OCI-LY3 (cell line): ENCODE data around the gene SRXN1.
A peak's percentile ranks its signal among the peaks of the same experiment; 100 is the strongest.

Source experiments
- H2AFZ ChIP-seq: fragments of 200-600, 300-600 bp; shearing (Covaris generic); 2 replicates; pipeline ENCODE4 v1.6.0; 2014; ENCODE audit warnings: antibody characterized with exemption, low read depth, low read length
- H3K27ac ChIP-seq: fragments of 200-600, 300-600 bp; sonication (generic); 2 replicates; pipeline ENCODE4 v1.5.1; 2014; ENCODE audit warnings: mild to moderate bottlenecking, low read length, moderate library complexity, mixed read lengths
- H3K27me3 ChIP-seq: fragments of 200-600, 300-600 bp; sonication (generic); 2 replicates; pipeline ENCODE4 v1.6.1; 2014; ENCODE audit warnings: low read depth, low read length, mixed read lengths
- H3K36me3 ChIP-seq: fragments of 200-600, 300-600 bp; sonication (generic); replicated peaks from 2 replicates; pipeline ENCODE3; 2014; ENCODE audit warnings: low read depth, low read length, mixed read lengths
- H3K4me1 ChIP-seq: fragments of 300-600, 200-600 bp; sonication (generic); 2 replicates; pipeline ENCODE4 v1.6.1; 2014; ENCODE audit warnings: low read length, mixed read lengths
- H3K4me2 ChIP-seq: fragments of 200-600, 300-600 bp; sonication (generic); 2 replicates; pipeline ENCODE4 v1.6.1; 2014; ENCODE audit warnings: low read length, mixed read lengths
- H3K4me3 ChIP-seq: fragments of 300-600, 200-600 bp; sonication (generic); 2 replicates; pipeline ENCODE4 v1.5.1; 2014; ENCODE audit warnings: antibody characterized with exemption, mild to moderate bottlenecking, low read length, moderate library complexity
- H3K79me2 ChIP-seq: fragments of 300-600, 200-600 bp; shearing (Covaris generic); 2 replicates; pipeline ENCODE4 v1.6.1; 2014; ENCODE audit warnings: mild to moderate bottlenecking, low read length, mixed read lengths
- H3K9ac ChIP-seq: fragments of 300-600, 200-600 bp; shearing (Covaris generic); 2 replicates; pipeline ENCODE4 v1.6.0; 2014; ENCODE audit warnings: mild to moderate bottlenecking, low read length, moderate library complexity
- H3K9me3 ChIP-seq: fragments of 200-600, 300-600 bp; shearing (Covaris generic); 2 replicates; pipeline ENCODE4 v1.6.1; 2014; ENCODE audit warnings: low read length, mixed read lengths; ENCODE audit not compliant: insufficient read depth
- H4K20me1 ChIP-seq: fragments of 200-600, 300-600 bp; sonication (generic); 2 replicates; pipeline ENCODE4 v1.6.1; 2016; ENCODE audit warnings: low read length, mixed read lengths; ENCODE audit not compliant: insufficient read depth
- CTCF ChIP-seq: fragments of 200-600, 300-600 bp; sonication (generic); IDR thresholded peaks from 2 replicates; pipeline ENCODE4 v1.5.1; 2014; ENCODE audit warnings: antibody characterized with exemption, low read length, low read depth
- EZH2phosphoT487 ChIP-seq: fragments of 200-600 bp; shearing (Covaris generic); IDR thresholded peaks from 2 replicates; pipeline ENCODE4 v1.6.1; 2018; ENCODE audit warnings: antibody characterized with exemption, mixed run types, low read depth

The SRXN1 gene

GRCh38 chr20:669573-669972 is 16.6 kb upstream of the SRXN1 start:
- no peak overlapping the region for H3K27ac ChIP-seq
- no peak overlapping the region for H3K9ac ChIP-seq
- peaks cover 9% of the 10 kb centered on the region for H3K36me3 ChIP-seq
- H2AFZ ChIP-seq: no peak overlapping the region
- no peak for TF ChIP-seq CTCF
- H3K79me2 ChIP-seq: peaks cover 14% of the 10 kb centered on the region
- H4K20me1 ChIP-seq: no peaks in the 10 kb centered on the region
- H3K4me2 ChIP-seq: no peak overlapping the region
- no peaks in the 10 kb centered on the region for H3K9me3 ChIP-seq
- H3K27me3 ChIP-seq: no peaks in the 10 kb centered on the region
- H3K4me3 ChIP-seq: no peak overlapping the region
- H3K4me1 ChIP-seq: peaks cover 81% of the 10 kb centered on the region

GRCh38 chr20:668638-669037 is 15.6 kb upstream of the SRXN1 start:
- no peak overlapping the region for H3K4me3 ChIP-seq
- no peak overlapping the region for H3K4me2 ChIP-seq
- no peaks in the 10 kb centered on the region for H3K9me3 ChIP-seq
- peaks cover 10% of the 10 kb centered on the region for H3K79me2 ChIP-seq
- H3K36me3 ChIP-seq: peaks cover 9% of the 10 kb centered on the region
- no peaks in the 10 kb centered on the region for H4K20me1 ChIP-seq
- H3K27ac ChIP-seq: no peak overlapping the region
- no peak overlapping the region for H2AFZ ChIP-seq
- peaks cover 75% of the 10 kb centered on the region for H3K4me1 ChIP-seq
- TF ChIP-seq CTCF (no peak), EZH2phosphoT487 (no peak)
- no peak overlapping the region for H3K9ac ChIP-seq
- no peaks in the 10 kb centered on the region for H3K27me3 ChIP-seq

- Histone ChIP-seq H3K4me1 (peaks cover 70% of the 10 kb centered on the region), H3K79me2 (peaks cover 4% of the 10 kb centered on the region), H3K4me3 (no peak overlapping the region), H4K20me1 (no peaks in the 10 kb centered on the region), H3K9ac (no peak overlapping the region), H2AFZ (no peak overlapping the region), H3K27ac (no peak overlapping the region), H3K27me3 (no peaks in the 10 kb centered on the region), H3K4me2 (no peak overlapping the region), H3K36me3 (peaks cover 9% of the 10 kb centered on the region), H3K9me3 (no peaks in the 10 kb centered on the region)
- TF ChIP-seq EZH2phosphoT487 (no peak), CTCF (no peak)
Measured at GRCh38 chr20:668050-668449, 15.1 kb upstream of the SRXN1 start.

GRCh38 chr20:667351-668034 is 14.5 kb upstream of the SRXN1 start:
- no peak overlapping the region for H2AFZ ChIP-seq

More at GRCh38 chr20:667351-668034, 14.5 kb upstream of the SRXN1 start:
- Histone ChIP-seq H3K27me3 (no peaks in the 10 kb centered on the region), H3K79me2 (no peaks in the 10 kb centered on the region), H3K9me3 (no peaks in the 10 kb centered on the region), H3K27ac (no peak overlapping the region), H4K20me1 (no peaks in the 10 kb centered on the region), H3K4me1 (peaks cover 64% of the 10 kb centered on the region), H3K36me3 (peaks cover 9% of the 10 kb centered on the region), H3K4me2 (no peak overlapping the region), H3K9ac (no peak overlapping the region), H3K4me3 (no peak overlapping the region)
- TF ChIP-seq EZH2phosphoT487 (no peak), CTCF (peak; percentile 98)
